Keratinocyte (primary cell): Measurements from ENCODE around the gene AJAP1. TPM values are rescaled to one million over a fixed set of nuclear protein-coding genes. Genes with fewer than 3 reads are reported as not detected.

Source experiments
- DNase-seq: peaks from one replicate; pipeline ENCODE4 v3.0.0-alpha.2; 2011; ENCODE audit warnings: low read depth, missing footprints, low spot score
- FAIRE-seq: peaks from 2 replicates; lab custom pipeline; 2011; peaks lifted over from hg19 to GRCh38; lab: Jason Lieb, UNC
- H2AFZ ChIP-seq: 2 replicates; pipeline ENCODE4 v1.6.0; 2012; ENCODE audit warnings: low read length, control low read depth, inconsistent platforms; ENCODE audit not compliant: control insufficient read depth
- H3K27ac ChIP-seq: 2 replicates; pipeline ENCODE4 v1.5.1; 2011; ENCODE audit warnings: low read length; ENCODE audit not compliant: control insufficient read depth, insufficient read depth
- H3K27me3 ChIP-seq: 3 replicates; pipeline ENCODE4 v1.6.0; 2011; ENCODE audit warnings: low read length; ENCODE audit not compliant: control insufficient read depth, insufficient read depth; ENCODE audit errors: extremely low read depth
- H3K36me3 ChIP-seq, 2 experiments: 2 replicates in 1 of 2; 3 replicates in 1 of 2; pipeline ENCODE4 v1.5.1; 2011; ENCODE audit warnings: low read length in 2 of 2, mild to moderate bottlenecking in 1 of 2; ENCODE audit not compliant: control insufficient read depth in 2 of 2, insufficient read depth in 2 of 2; ENCODE audit errors: extremely low read depth in 1 of 2
- H3K4me1 ChIP-seq: 3 replicates; pipeline ENCODE4 v1.5.1; 2011; ENCODE audit warnings: low read length; ENCODE audit not compliant: control insufficient read depth, insufficient read depth; ENCODE audit errors: extremely low read depth
- H3K4me2 ChIP-seq: 3 replicates; pipeline ENCODE4 v1.6.0; 2011; ENCODE audit warnings: low read depth, low read length; ENCODE audit not compliant: control insufficient read depth, insufficient read depth; ENCODE audit errors: extremely low read depth
- H3K4me3 ChIP-seq, 3 experiments: fragments of 200-600 bp in 1 of 3; sonication (generic) in 1 of 3; 2 replicates in 2 of 3; 3 replicates in 1 of 3; pipeline ENCODE4 v1.5.1; 2011 to 2016; ENCODE audit warnings: low read length in 3 of 3, mild to moderate bottlenecking in 3 of 3, control low read depth in 2 of 3, inconsistent platforms in 1 of 3, low read depth in 1 of 3, mixed read lengths in 1 of 3, mixed run types in 1 of 3, moderate library complexity in 1 of 3; ENCODE audit not compliant: control insufficient read depth in 2 of 3, insufficient read depth in 2 of 3; ENCODE audit errors: extremely low read depth in 1 of 3
- H3K79me2 ChIP-seq: 2 replicates; pipeline ENCODE4 v1.6.0; 2012; ENCODE audit warnings: low read length; ENCODE audit not compliant: control insufficient read depth, insufficient read depth
- H3K9ac ChIP-seq: 3 replicates; pipeline ENCODE4 v1.6.0; 2011; ENCODE audit warnings: low read length; ENCODE audit not compliant: control insufficient read depth, insufficient read depth; ENCODE audit errors: extremely low read depth
- H3K9me1 ChIP-seq: 3 replicates; pipeline ENCODE4 v1.6.0; 2011; ENCODE audit warnings: low read length; ENCODE audit not compliant: control insufficient read depth, insufficient read depth; ENCODE audit errors: extremely low read depth
- H3K9me3 ChIP-seq: 2 replicates; pipeline ENCODE4 v1.5.1; 2012; ENCODE audit warnings: low read depth, low read length; ENCODE audit not compliant: control insufficient read depth
- H4K20me1 ChIP-seq: 3 replicates; pipeline ENCODE4 v1.6.0; 2011; ENCODE audit warnings: low read length; ENCODE audit not compliant: control insufficient read depth, insufficient read depth; ENCODE audit errors: extremely low read depth
- EZH2 ChIP-seq: IDR thresholded peaks from one replicate; pipeline ENCODE4 v1.6.1; 2012; ENCODE audit warnings: inconsistent platforms, mild to moderate bottlenecking, low read length, moderate library complexity
- dilution Hi-C: fragments of 300-500 bp; cut with MboI; formaldehyde crosslinking; loops from one replicate; pipeline ENCODE4 v1.7.0; 2020; ENCODE audit warnings: low sequenced_read_pairs; ENCODE audit not compliant: extremely low pct_ligation_motif_present
- polyA plus RNA-seq, 5 experiments: library from polyadenylated mRNA; depleted of rRNA in 3 of 5; stranded (reverse) in 3 of 5; stranded (forward) in 1 of 5; unstranded in 1 of 5; fragments of >200 nt; gene quantifications; 1 replicate in 1 of 5; 2 replicates in 3 of 5; 3 replicates in 1 of 5; pipeline versions ENCODE4 v1.2.1 to v1.2.3, GENCODE V29; 2011 to 2012; ENCODE audit warnings: missing spikeins in 2 of 5, low read depth in 1 of 5, low replicate concordance in 1 of 5
- TF ChIP-seq, protein P1 (sequence below), 3 experiments: IDR thresholded peaks in 1 of 3; conservative IDR thresholded peaks in 1 of 3; optimal IDR thresholded peaks in 1 of 3; 2 replicates in 2 of 3; 3 replicates in 1 of 3; pipeline versions ENCODE3 to v1.5.1; 2011; ENCODE audit warnings: low read length in 3 of 3, mild to moderate bottlenecking in 3 of 3, moderate library complexity in 2 of 3, control low read depth in 1 of 3, inconsistent platforms in 1 of 3; ENCODE audit not compliant: insufficient read depth in 2 of 3; ENCODE audit errors: extremely low read depth in 1 of 3

The AJAP1 gene
- polyA plus RNA-seq, 1 donor (not counting 4 experiments of a cell fraction or from before 2014, with no cell fraction given) = 2.2 TPM

DNA sequence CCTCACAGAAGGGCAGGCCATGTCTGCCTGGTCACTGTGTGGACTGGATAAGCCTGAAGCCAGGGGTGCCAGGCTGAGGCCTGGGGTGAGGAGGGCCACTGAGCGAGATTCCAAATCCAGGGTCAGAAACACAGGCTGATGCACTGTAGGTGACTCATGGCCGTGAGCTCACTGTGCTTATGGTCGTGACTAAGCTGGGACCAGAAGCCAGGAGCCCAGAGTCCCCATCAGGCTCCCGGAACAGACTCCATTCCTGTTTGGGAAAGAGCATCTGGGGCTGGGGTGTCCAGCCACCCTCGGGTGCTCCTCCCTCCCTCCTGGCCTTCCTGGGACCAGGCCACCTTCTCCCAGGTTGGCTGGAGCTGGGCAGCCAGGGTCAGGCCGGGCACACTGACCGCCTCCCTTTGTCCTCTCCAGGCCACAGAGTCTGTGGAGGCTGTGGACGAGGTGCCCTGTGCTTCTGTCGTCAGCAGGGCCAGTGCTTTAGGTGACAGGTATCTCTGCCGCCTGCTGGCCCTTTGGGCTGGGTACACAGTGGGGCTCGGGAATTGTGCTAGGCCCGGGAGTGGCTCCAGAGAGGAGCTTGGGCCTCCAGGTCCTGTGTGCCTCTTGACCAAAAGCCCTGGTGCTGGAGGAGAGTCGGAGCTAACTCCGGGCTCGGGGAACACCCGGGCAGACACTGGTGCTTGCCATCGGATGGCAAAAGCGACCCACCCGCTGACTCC, 36.7 kb downstream of the AJAP1 start:
- peaks cover 2% of the 10 kb centered on the region for H4K20me1 ChIP-seq
- no peak overlapping the region for H3K27ac ChIP-seq
- H3K79me2 ChIP-seq = no peaks in the 10 kb centered on the region
- no peaks in the 10 kb centered on the region for H3K4me1 ChIP-seq
- no peak overlapping the region for H3K4me3 ChIP-seq
- H3K4me2 ChIP-seq = no peak overlapping the region
- H3K27me3 ChIP-seq = no peaks in the 10 kb centered on the region
- no peaks in the 10 kb centered on the region for H3K9me3 ChIP-seq
- no peak overlapping the region for H2AFZ ChIP-seq
- no peaks in the 10 kb centered on the region for H3K9me1 ChIP-seq
- H3K36me3 ChIP-seq = no peaks in the 10 kb centered on the region
- DNase-seq (no peak), FAIRE-seq (no peak)
- dilution Hi-C loops = no loop called here
- TF ChIP-seq, protein P1, sequence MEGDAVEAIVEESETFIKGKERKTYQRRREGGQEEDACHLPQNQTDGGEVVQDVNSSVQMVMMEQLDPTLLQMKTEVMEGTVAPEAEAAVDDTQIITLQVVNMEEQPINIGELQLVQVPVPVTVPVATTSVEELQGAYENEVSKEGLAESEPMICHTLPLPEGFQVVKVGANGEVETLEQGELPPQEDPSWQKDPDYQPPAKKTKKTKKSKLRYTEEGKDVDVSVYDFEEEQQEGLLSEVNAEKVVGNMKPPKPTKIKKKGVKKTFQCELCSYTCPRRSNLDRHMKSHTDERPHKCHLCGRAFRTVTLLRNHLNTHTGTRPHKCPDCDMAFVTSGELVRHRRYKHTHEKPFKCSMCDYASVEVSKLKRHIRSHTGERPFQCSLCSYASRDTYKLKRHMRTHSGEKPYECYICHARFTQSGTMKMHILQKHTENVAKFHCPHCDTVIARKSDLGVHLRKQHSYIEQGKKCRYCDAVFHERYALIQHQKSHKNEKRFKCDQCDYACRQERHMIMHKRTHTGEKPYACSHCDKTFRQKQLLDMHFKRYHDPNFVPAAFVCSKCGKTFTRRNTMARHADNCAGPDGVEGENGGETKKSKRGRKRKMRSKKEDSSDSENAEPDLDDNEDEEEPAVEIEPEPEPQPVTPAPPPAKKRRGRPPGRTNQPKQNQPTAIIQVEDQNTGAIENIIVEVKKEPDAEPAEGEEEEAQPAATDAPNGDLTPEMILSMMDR (optimal IDR thresholded peaks at IDR 0.05 in 1 of 3, IDR thresholded peaks at IDR 0.05 in 1 of 3, conservative IDR thresholded peaks at IDR 0.05 in 1 of 3; ENCODE audit: extremely low read depth in 1 of 3, insufficient read depth in 2 of 3, low read length in 3 of 3) = no peak
- no peak for TF ChIP-seq EZH2
- H3K9ac ChIP-seq = no peak overlapping the region

DNA sequence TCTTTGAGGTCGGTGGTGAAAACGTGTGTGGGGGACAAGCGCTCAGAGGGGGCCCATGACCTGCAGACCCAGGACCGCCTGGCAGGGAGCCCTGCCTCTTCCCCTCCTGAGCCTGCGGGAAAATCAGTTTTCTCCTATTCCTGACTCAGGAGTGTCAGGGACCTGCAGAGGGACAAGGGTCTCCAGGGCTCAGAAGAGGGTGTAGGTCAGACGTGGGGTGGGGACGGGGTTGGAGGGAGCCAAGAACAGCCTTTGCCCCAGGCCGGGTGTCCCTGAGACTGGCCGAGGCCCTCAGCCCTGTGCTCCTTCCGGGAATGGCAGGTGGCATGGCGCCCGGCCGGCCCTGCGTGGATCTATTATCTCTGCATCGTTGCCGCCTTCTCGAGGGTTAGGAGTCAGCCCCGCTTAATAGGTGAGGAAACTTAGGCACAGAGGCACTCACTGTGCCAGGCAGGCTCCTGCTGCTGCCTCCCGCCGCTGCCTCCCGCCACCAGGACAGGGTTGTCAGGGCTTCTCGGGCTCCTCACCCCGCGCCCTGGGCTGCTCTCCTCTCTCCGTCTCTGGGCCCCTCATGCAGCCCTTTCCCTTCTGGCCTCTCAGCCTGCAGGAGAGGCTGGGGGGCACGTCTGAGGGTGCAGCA, 37.5 kb downstream of the AJAP1 start:
- Histone ChIP-seq H3K36me3 (no peaks in the 10 kb centered on the region), H3K9me1 (no peaks in the 10 kb centered on the region), H3K4me3 (no peak overlapping the region), H3K9ac (no peak overlapping the region), H3K27ac (no peak overlapping the region), H3K4me2 (no peak overlapping the region), H3K79me2 (no peaks in the 10 kb centered on the region), H3K9me3 (no peaks in the 10 kb centered on the region), H4K20me1 (peaks cover 2% of the 10 kb centered on the region), H3K27me3 (no peaks in the 10 kb centered on the region), H2AFZ (no peak overlapping the region), H3K4me1 (no peaks in the 10 kb centered on the region)
- dilution Hi-C loops = no loop called here
- DNase-seq (no peak), FAIRE-seq (no peak)
- TF ChIP-seq, protein P1 (optimal IDR thresholded peaks at IDR 0.05 in 1 of 3, IDR thresholded peaks at IDR 0.05 in 1 of 3, conservative IDR thresholded peaks at IDR 0.05 in 1 of 3; ENCODE audit: extremely low read depth in 1 of 3, insufficient read depth in 2 of 3, low read length in 3 of 3) = no peak
- no peak for TF ChIP-seq EZH2
